Smooth muscle cell (in vitro differentiated cells): Measurements from ENCODE around the gene CACUL1. TPM values are rescaled to one million over a fixed set of nuclear protein-coding genes. Genes with fewer than 3 reads are reported as not detected.

ENCODE experiments used
- DNase-seq: peaks from one replicate; lab custom pipeline; 2025; ENCODE audit not compliant: unreplicated experiment; lab: John Stamatoyannopoulos, UW
- H2AFZ ChIP-seq: fragments of 200-600 bp; sonication (generic); 2 replicates; pipeline ENCODE4 v1.6.0; 2016; ENCODE audit warnings: antibody characterized with exemption, low read depth, mild to moderate bottlenecking
- H3F3A ChIP-seq: fragments of 200-600 bp; sonication (generic); 2 replicates; pipeline ENCODE4 v1.6.0; 2017; ENCODE audit warnings: antibody characterized with exemption, low read depth
- H3K27ac ChIP-seq: fragments of 200-600 bp; sonication (generic); 2 replicates; pipeline ENCODE4 v1.5.1; 2016; ENCODE audit warnings: low read depth, mild to moderate bottlenecking
- H3K27me3 ChIP-seq: fragments of 200-600 bp; sonication (generic); 2 replicates; pipeline ENCODE4 v1.6.1; 2016; ENCODE audit warnings: low read depth, mild to moderate bottlenecking
- H3K36me3 ChIP-seq: fragments of 200-600 bp; sonication (generic); 2 replicates; pipeline ENCODE4 v1.5.1; 2016; ENCODE audit warnings: low read depth
- H3K4me1 ChIP-seq: fragments of 200-600 bp; sonication (generic); 2 replicates; pipeline ENCODE4 v1.5.1; 2016; ENCODE audit warnings: low read depth
- H3K4me2 ChIP-seq: fragments of 200-600 bp; sonication (generic); 2 replicates; pipeline ENCODE4 v1.6.0; 2016; ENCODE audit warnings: mild to moderate bottlenecking
- H3K4me3 ChIP-seq: fragments of 200-600 bp; sonication (generic); 2 replicates; pipeline ENCODE4 v1.5.1; 2016; ENCODE audit warnings: mild to moderate bottlenecking
- H3K79me2 ChIP-seq: fragments of 200-600 bp; sonication (generic); 2 replicates; pipeline ENCODE4 v1.6.0; 2016; ENCODE audit warnings: low read depth, mild to moderate bottlenecking
- H3K9ac ChIP-seq: fragments of 200-600 bp; sonication (generic); 2 replicates; pipeline ENCODE4 v1.6.0; 2016; ENCODE audit warnings: low read depth
- H3K9me3 ChIP-seq: fragments of 200-600 bp; sonication (generic); replicated peaks from 2 replicates; pipeline ENCODE4 v1.5.1; 2016; ENCODE audit warnings: low read depth
- H4K20me1 ChIP-seq: fragments of 200-600 bp; sonication (generic); 2 replicates; pipeline ENCODE4 v1.6.0; 2016; ENCODE audit warnings: low read depth
- CTCF ChIP-seq: fragments of 200-600 bp; sonication (generic); IDR thresholded peaks from 2 replicates; pipeline ENCODE4 v1.5.1; 2017; ENCODE audit warnings: borderline replicate concordance, mild to moderate bottlenecking, antibody characterized with exemption; ENCODE audit not compliant: insufficient read depth, poor library complexity, severe bottlenecking
- WGBS: methylation state at CpG from one replicate; pipeline ENCODE4 v1.1.7; 2016; ENCODE audit warnings: low lambda C conversion rate; 5-methylcytosine and 5-hydroxymethylcytosine counted together
- polyA plus RNA-seq: library from polyadenylated mRNA; unstranded; fragments of >200 nt; fragmentation: Nextera tagmentation; extraction: Ambion mirVana; gene quantifications from 2 replicates; pipeline ENCODE4 v1.2.1, GENCODE V29; 2016
- total RNA-seq: library from RNA; depleted of rRNA; stranded (reverse); fragments of >200 nt; gene quantifications from 2 replicates; pipeline ENCODE4 v1.2.3, GENCODE V29; 2014

Gene CACUL1
- total and polyA plus RNA-seq, 2 experiments from 2014 or later, result 24.8 to 25.6 TPM

- no peak overlapping the region for H3K4me2 ChIP-seq
- H3K27me3 ChIP-seq, result no peaks in the 10 kb centered on the region
- no peak for DNase-seq
- H3K27ac ChIP-seq, result no peak overlapping the region
- H3K4me3 ChIP-seq, result no peak overlapping the region
- no peaks in the 10 kb centered on the region for H4K20me1 ChIP-seq
- H3K79me2 ChIP-seq, result no peaks in the 10 kb centered on the region
- H3K36me3 ChIP-seq, result no peaks in the 10 kb centered on the region
- no peaks in the 10 kb centered on the region for H3K9me3 ChIP-seq
- no peak for TF ChIP-seq CTCF
- no peak overlapping the region for H2AFZ ChIP-seq
- H3F3A ChIP-seq, result no peaks in the 10 kb centered on the region
- H3K9ac ChIP-seq, result no peak overlapping the region
- H3K4me1 ChIP-seq, result no peaks in the 10 kb centered on the region
- WGBS, result 99% methylated on average over 3 of the region's 3 CpGs
Measured at GRCh38 chr10:118771976-118772375, 17.2 kb upstream of the CACUL1 start.

GRCh38 chr10:118769898-118770600, 15.3 kb upstream of the CACUL1 start:
- no peak for TF ChIP-seq CTCF
- no peaks in the 10 kb centered on the region for H3K27me3 ChIP-seq
- no peaks in the 10 kb centered on the region for H4K20me1 ChIP-seq
- H3K9me3 ChIP-seq, result no peaks in the 10 kb centered on the region
- no peak overlapping the region for H3K4me2 ChIP-seq
- no peak overlapping the region for H3K9ac ChIP-seq
- no peak for DNase-seq
- 91% methylated on average over 9 of the region's 9 CpGs for WGBS
- H3K4me1 ChIP-seq, result no peaks in the 10 kb centered on the region
- H3K79me2 ChIP-seq, result no peaks in the 10 kb centered on the region
- H3K27ac ChIP-seq, result no peak overlapping the region
- H3K36me3 ChIP-seq, result no peaks in the 10 kb centered on the region
- no peak overlapping the region for H2AFZ ChIP-seq
- no peaks in the 10 kb centered on the region for H3F3A ChIP-seq
- H3K4me3 ChIP-seq, result no peak overlapping the region

- Histone ChIP-seq H3K9me3 (no peaks in the 10 kb centered on the region), H3K36me3 (no peaks in the 10 kb centered on the region), H3K27ac (no peak overlapping the region), H3K79me2 (no peaks in the 10 kb centered on the region), H3K9ac (no peak overlapping the region), H3K4me2 (no peak overlapping the region), H3K4me3 (no peak overlapping the region), H2AFZ (no peak overlapping the region), H4K20me1 (no peaks in the 10 kb centered on the region), H3F3A (no peaks in the 10 kb centered on the region), H3K4me1 (no peaks in the 10 kb centered on the region), H3K27me3 (peaks cover 8% of the 10 kb centered on the region)
- TF ChIP-seq CTCF, result no peak
- WGBS, result 83% methylated on average over 6 of the region's 6 CpGs
- DNase-seq, result no peak
Measured at GRCh38 chr10:118768041-118768919, 13.5 kb upstream of the CACUL1 start.
